Natural killer cell (primary cell): ENCODE results near the gene SLC66A1. TPM values are rescaled to one million over a fixed set of nuclear protein-coding genes. Genes with fewer than 3 reads are reported as not detected.

Experiments used
- ATAC-seq, 3 donors: fragments of 150-1000 bp in 2 of 3; fragments of 200-7000 bp in 1 of 3; cut with Tn5 transposase; 1 replicate in 1 of 3; 2 replicates in 2 of 3; pipeline ENCODE4 v1.10.0; 2021; ENCODE audit warnings: mild to moderate bottlenecking in 2 of 3, moderate library complexity in 2 of 3
- DNase-seq, 2 donors: peaks; one replicate each; pipeline versions ENCODE4 v3.0.0 to v3.0.0-alpha.2; 2013 to 2021; ENCODE audit warnings: mixed read lengths in 1 of 2
- H3K27ac ChIP-seq: one replicate; pipeline ENCODE4 v1.5.1; 2013; ENCODE audit warnings: mild to moderate bottlenecking, low read length
- H3K27me3 ChIP-seq: one replicate; pipeline ENCODE4 v1.6.1; 2013; ENCODE audit warnings: low read length; ENCODE audit not compliant: control insufficient read depth, insufficient read depth
- H3K36me3 ChIP-seq: one replicate; pipeline ENCODE4 v1.6.1; 2013; ENCODE audit warnings: low read length; ENCODE audit not compliant: control insufficient read depth, insufficient read depth
- H3K4me1 ChIP-seq: one replicate; pipeline ENCODE4 v1.6.1; 2013; ENCODE audit warnings: low read length; ENCODE audit not compliant: control insufficient read depth, insufficient read depth
- H3K4me3 ChIP-seq: one replicate; pipeline ENCODE4 v1.5.1; 2013; ENCODE audit warnings: low read length
- H3K9me3 ChIP-seq: one replicate; pipeline ENCODE4 v1.6.1; 2013; ENCODE audit warnings: low read length; ENCODE audit not compliant: control insufficient read depth, insufficient read depth
- H3K27ac Mint-ChIP-seq, 2 donors: one replicate each; pipeline ENCODE4 v1.8.0; 2022; ENCODE audit warnings: mild to moderate bottlenecking in 2 of 2, mixed read lengths in 2 of 2, moderate library complexity in 1 of 2
- H3K27me3 Mint-ChIP-seq, 2 donors: one replicate each; pipeline ENCODE4 v1.8.0; 2022; ENCODE audit warnings: low read depth in 2 of 2, mixed read lengths in 2 of 2
- H3K36me3 Mint-ChIP-seq: one replicate; pipeline ENCODE4 v1.8.0; 2022; ENCODE audit warnings: mixed read lengths
- H3K4me1 Mint-ChIP-seq, 2 donors: one replicate each; pipeline ENCODE4 v1.8.0; 2022; ENCODE audit warnings: mixed read lengths in 2 of 2
- H3K4me3 Mint-ChIP-seq: one replicate; pipeline ENCODE4 v1.8.0; 2022; ENCODE audit warnings: mild to moderate bottlenecking, moderate library complexity, mixed read lengths
- H3K9me3 Mint-ChIP-seq, 2 donors: one replicate each; pipeline ENCODE4 v1.8.0; 2022; ENCODE audit warnings: mixed read lengths in 2 of 2
- CTCF ChIP-seq: fragments of 200-600 bp; IDR thresholded peaks from one replicate; pipeline ENCODE4 v1.8.0; 2022; ENCODE audit warnings: antibody characterized with exemption
- WGBS: methylation state at CpG from one replicate; pipeline ENCODE4 v1.1.7; 2013; ENCODE audit warnings: missing lambda C conversion rate; ENCODE audit not compliant: insufficient coverage; 5-methylcytosine and 5-hydroxymethylcytosine counted together
- intact Hi-C: fragments of 100-400 bp; cut with micrococcal nuclease; formaldehyde crosslinking; loops from one replicate; pipeline ENCODE4 v1.14.2; 2022
- total RNA-seq, 4 donors: library from RNA; stranded (reverse); fragments of 120-200 nt in 1 of 4; gene quantifications; one replicate each; pipeline versions ENCODE4 v1.2.3 to v1.2.4, GENCODE V29; 2013 to 2022

Gene SLC66A1
- total RNA-seq, 3 donors from 2014 or later (not counting 1 experiment from before 2014, with no cell fraction given), result 5.8 to 8.5 (median 7.6) TPM

GRCh38 chr1:19374926-19375325, 62.8 kb downstream of the SLC66A1 start:
- intact Hi-C loops, result no loop called here
- no peak overlapping the region for H3K27ac Mint-ChIP-seq
- 91% methylated on average over 8 of the region's 8 CpGs for WGBS

GRCh38 chr1:19375631-19376400, 63.7 kb downstream of the SLC66A1 start:
- TF ChIP-seq CTCF, result no peak
- no peak for ATAC-seq
- no peak overlapping the region for H3K27ac ChIP-seq
- intact Hi-C loops, result no loop called here
- peaks cover 58% of the 10 kb centered on the region for H3K36me3 ChIP-seq
- H3K4me3 Mint-ChIP-seq, result no peak overlapping the region
- no peaks in the 10 kb centered on the region for H3K27me3 Mint-ChIP-seq
- H3K27me3 ChIP-seq, result no peaks in the 10 kb centered on the region
- peaks cover 18 to 25% of the 10 kb centered on the region in 2 donors for H3K4me1 Mint-ChIP-seq
- 92% methylated on average over 6 of the region's 6 CpGs for WGBS
- no peaks in the 10 kb centered on the region for H3K4me1 ChIP-seq
- H3K27ac Mint-ChIP-seq, result peak overlapping the region; percentile 38 to 39
- no peak for DNase-seq
- H3K4me3 ChIP-seq, result no peak overlapping the region
- H3K9me3 ChIP-seq, result no peaks in the 10 kb centered on the region
- H3K9me3 Mint-ChIP-seq, result no peaks in the 10 kb centered on the region
- H3K36me3 Mint-ChIP-seq, result no peaks in the 10 kb centered on the region

More at GRCh38 chr1:19374926-19375325, 62.8 kb downstream of the SLC66A1 start:
- H3K36me3 Mint-ChIP-seq, result no peaks in the 10 kb centered on the region
- Histone ChIP-seq H3K36me3 (peaks cover 53% of the 10 kb centered on the region), H3K27me3 (no peaks in the 10 kb centered on the region), H3K9me3 (no peaks in the 10 kb centered on the region), H3K4me1 (no peaks in the 10 kb centered on the region), H3K27ac (no peak overlapping the region), H3K4me3 (no peak overlapping the region)
- TF ChIP-seq CTCF, result no peak
- no peak overlapping the region for H3K4me3 Mint-ChIP-seq
- H3K9me3 Mint-ChIP-seq, result no peaks in the 10 kb centered on the region
- no peaks in the 10 kb centered on the region for H3K27me3 Mint-ChIP-seq
- DNase-seq (no peak), ATAC-seq (no peak)
- H3K4me1 Mint-ChIP-seq, result peaks cover 25 to 31% of the 10 kb centered on the region in 2 donors

GRCh38 chr1:19376428-19377372, 64.6 kb downstream of the SLC66A1 start:
- ATAC-seq (no peak), DNase-seq (no peak)
- intact Hi-C loops, result no loop called here
- no peaks in the 10 kb centered on the region for H3K27me3 Mint-ChIP-seq
- no peak for TF ChIP-seq CTCF
- Histone ChIP-seq H3K36me3 (peaks cover 58% of the 10 kb centered on the region), H3K4me3 (no peak overlapping the region), H3K9me3 (no peaks in the 10 kb centered on the region), H3K27me3 (no peaks in the 10 kb centered on the region), H3K4me1 (no peaks in the 10 kb centered on the region), H3K27ac (no peak overlapping the region)
- peak overlapping the region; percentile 31 to 38 for H3K27ac Mint-ChIP-seq
- H3K4me1 Mint-ChIP-seq, result peaks cover 13 to 21% of the 10 kb centered on the region in 2 donors
- over 99% methylated on average over 7 of the region's 7 CpGs for WGBS
- no peak overlapping the region for H3K4me3 Mint-ChIP-seq
- H3K9me3 Mint-ChIP-seq, result no peaks in the 10 kb centered on the region
- no peaks in the 10 kb centered on the region for H3K36me3 Mint-ChIP-seq
